ENCODE measurements around the gene LRRC18.

LRRC18 gene

GRCh38 chr10:48946332-48946731 lies 6.7 kb upstream of the LRRC18 start:
- H3K4me1 ChIP-seq (ENCODE audit: control insufficient read depth, insufficient read depth, low read length, unreplicated experiment) = no peaks in the 10 kb centered on the region
- H3K27ac ChIP-seq (ENCODE audit: low read depth, low read length) = no peak overlapping the region
- H3K4me3 ChIP-seq (ENCODE audit: low read depth, low read length) = no peak overlapping the region
- no peaks in the 10 kb centered on the region for H3K79me2 ChIP-seq (ENCODE audit: control insufficient read depth, insufficient read depth, low read length, unreplicated experiment)
- H2AFZ ChIP-seq (ENCODE audit: low read length, unreplicated experiment) = no peak overlapping the region
- peaks cover 62% of the 10 kb centered on the region for H3K27me3 ChIP-seq (ENCODE audit: insufficient read depth, low read length)
- H3K36me3 ChIP-seq (ENCODE audit: insufficient read depth, low read length) = no peaks in the 10 kb centered on the region

GRCh38 chr10:48945441-48946130 lies 5.9 kb upstream of the LRRC18 start:
- no peak overlapping the region for H2AFZ ChIP-seq (ENCODE audit: low read length, unreplicated experiment)
- no peak overlapping the region for H3K27ac ChIP-seq (ENCODE audit: low read depth, low read length)
- no peaks in the 10 kb centered on the region for H3K4me1 ChIP-seq (ENCODE audit: control insufficient read depth, insufficient read depth, low read length, unreplicated experiment)
- no peak overlapping the region for H3K4me3 ChIP-seq (ENCODE audit: low read depth, low read length)
- H3K36me3 ChIP-seq (ENCODE audit: insufficient read depth, low read length) = no peaks in the 10 kb centered on the region
- no peaks in the 10 kb centered on the region for H3K79me2 ChIP-seq (ENCODE audit: control insufficient read depth, insufficient read depth, low read length, unreplicated experiment)
- H3K27me3 ChIP-seq (ENCODE audit: insufficient read depth, low read length) = peaks cover 67% of the 10 kb centered on the region

GRCh38 chr10:48944171-48944570 lies 4.5 kb upstream of the LRRC18 start:
- Histone ChIP-seq H3K27me3 (ENCODE audit: insufficient read depth, low read length) (peaks cover 69% of the 10 kb centered on the region), H3K4me3 (ENCODE audit: low read depth, low read length) (no peak overlapping the region), H3K79me2 (ENCODE audit: control insufficient read depth, insufficient read depth, low read length, unreplicated experiment) (no peaks in the 10 kb centered on the region), H3K36me3 (ENCODE audit: insufficient read depth, low read length) (no peaks in the 10 kb centered on the region), H3K4me1 (ENCODE audit: control insufficient read depth, insufficient read depth, low read length, unreplicated experiment) (no peaks in the 10 kb centered on the region), H3K27ac (ENCODE audit: low read depth, low read length) (no peak overlapping the region), H2AFZ (ENCODE audit: low read length, unreplicated experiment) (no peak overlapping the region)

- no peaks in the 10 kb centered on the region for H3K79me2 ChIP-seq (ENCODE audit: control insufficient read depth, insufficient read depth, low read length, unreplicated experiment)
- H3K36me3 ChIP-seq (ENCODE audit: insufficient read depth, low read length) = no peaks in the 10 kb centered on the region
- peaks cover 67% of the 10 kb centered on the region for H3K27me3 ChIP-seq (ENCODE audit: insufficient read depth, low read length)
- no peak overlapping the region for H3K27ac ChIP-seq (ENCODE audit: low read depth, low read length)
- H3K4me1 ChIP-seq (ENCODE audit: control insufficient read depth, insufficient read depth, low read length, unreplicated experiment) = no peaks in the 10 kb centered on the region
- no peak overlapping the region for H3K4me3 ChIP-seq (ENCODE audit: low read depth, low read length)
- no peak overlapping the region for H2AFZ ChIP-seq (ENCODE audit: low read length, unreplicated experiment)
These were observed 3.5 kb upstream of the LRRC18 start for GRCh38 chr10:48943096-48943495.

- Histone ChIP-seq H3K27ac (ENCODE audit: low read depth, low read length) (no peak overlapping the region), H3K79me2 (ENCODE audit: control insufficient read depth, insufficient read depth, low read length, unreplicated experiment) (no peaks in the 10 kb centered on the region), H3K4me1 (ENCODE audit: control insufficient read depth, insufficient read depth, low read length, unreplicated experiment) (no peaks in the 10 kb centered on the region), H3K36me3 (ENCODE audit: insufficient read depth, low read length) (no peaks in the 10 kb centered on the region), H3K27me3 (ENCODE audit: insufficient read depth, low read length) (peaks cover 66% of the 10 kb centered on the region), H2AFZ (ENCODE audit: low read length, unreplicated experiment) (no peak overlapping the region), H3K4me3 (ENCODE audit: low read depth, low read length) (no peak overlapping the region)
These were observed 1.9 kb upstream of the LRRC18 start for GRCh38 chr10:48941427-48942075.

- H3K27me3 ChIP-seq (ENCODE audit: insufficient read depth, low read length) = peaks cover 60% of the 10 kb centered on the region
- H3K4me1 ChIP-seq (ENCODE audit: control insufficient read depth, insufficient read depth, low read length, unreplicated experiment) = no peaks in the 10 kb centered on the region
- no peak overlapping the region for H3K27ac ChIP-seq (ENCODE audit: low read depth, low read length)
- H3K79me2 ChIP-seq (ENCODE audit: control insufficient read depth, insufficient read depth, low read length, unreplicated experiment) = no peaks in the 10 kb centered on the region
- H3K36me3 ChIP-seq (ENCODE audit: insufficient read depth, low read length) = no peaks in the 10 kb centered on the region
- H2AFZ ChIP-seq (ENCODE audit: low read length, unreplicated experiment) = no peak overlapping the region
- H3K4me3 ChIP-seq (ENCODE audit: low read depth, low read length) = no peak overlapping the region
These were observed 1.3 kb upstream of the LRRC18 start for GRCh38 chr10:48940958-48941357.

GRCh38 chr10:48940372-48940771 lies 732 bp upstream of the LRRC18 start:
- H3K4me3 ChIP-seq (ENCODE audit: low read depth, low read length) = no peak overlapping the region
- no peak overlapping the region for H3K27ac ChIP-seq (ENCODE audit: low read depth, low read length)
- H3K27me3 ChIP-seq (ENCODE audit: insufficient read depth, low read length) = peaks cover 59% of the 10 kb centered on the region
- no peak overlapping the region for H2AFZ ChIP-seq (ENCODE audit: low read length, unreplicated experiment)
- H3K36me3 ChIP-seq (ENCODE audit: insufficient read depth, low read length) = no peaks in the 10 kb centered on the region
- H3K79me2 ChIP-seq (ENCODE audit: control insufficient read depth, insufficient read depth, low read length, unreplicated experiment) = no peaks in the 10 kb centered on the region
- no peaks in the 10 kb centered on the region for H3K4me1 ChIP-seq (ENCODE audit: control insufficient read depth, insufficient read depth, low read length, unreplicated experiment)

- Histone ChIP-seq H3K27ac (ENCODE audit: low read depth, low read length) (no peak overlapping the region), H3K27me3 (ENCODE audit: insufficient read depth, low read length) (peaks cover 62% of the 10 kb centered on the region), H3K36me3 (ENCODE audit: insufficient read depth, low read length) (no peaks in the 10 kb centered on the region), H3K79me2 (ENCODE audit: control insufficient read depth, insufficient read depth, low read length, unreplicated experiment) (no peaks in the 10 kb centered on the region), H2AFZ (ENCODE audit: low read length, unreplicated experiment) (no peak overlapping the region), H3K4me3 (ENCODE audit: low read depth, low read length) (no peak overlapping the region), H3K4me1 (ENCODE audit: control insufficient read depth, insufficient read depth, low read length, unreplicated experiment) (no peaks in the 10 kb centered on the region)
These were observed 577 bp downstream of the LRRC18 start for GRCh38 chr10:48938990-48939536.

- no peaks in the 10 kb centered on the region for H3K36me3 ChIP-seq (ENCODE audit: insufficient read depth, low read length)
- H3K27ac ChIP-seq (ENCODE audit: low read depth, low read length) = no peak overlapping the region
- no peak overlapping the region for H2AFZ ChIP-seq (ENCODE audit: low read length, unreplicated experiment)
- H3K4me1 ChIP-seq (ENCODE audit: control insufficient read depth, insufficient read depth, low read length, unreplicated experiment) = no peaks in the 10 kb centered on the region
- peaks cover 67% of the 10 kb centered on the region for H3K27me3 ChIP-seq (ENCODE audit: insufficient read depth, low read length)
- H3K79me2 ChIP-seq (ENCODE audit: control insufficient read depth, insufficient read depth, low read length, unreplicated experiment) = no peaks in the 10 kb centered on the region
- H3K4me3 ChIP-seq (ENCODE audit: low read depth, low read length) = no peak overlapping the region
These were observed 1.4 kb downstream of the LRRC18 start for GRCh38 chr10:48938281-48938680.

- H2AFZ ChIP-seq (ENCODE audit: low read length, unreplicated experiment) = no peak overlapping the region
- H3K4me1 ChIP-seq (ENCODE audit: control insufficient read depth, insufficient read depth, low read length, unreplicated experiment) = no peaks in the 10 kb centered on the region
- peaks cover 65% of the 10 kb centered on the region for H3K27me3 ChIP-seq (ENCODE audit: insufficient read depth, low read length)
- no peaks in the 10 kb centered on the region for H3K36me3 ChIP-seq (ENCODE audit: insufficient read depth, low read length)
- no peak overlapping the region for H3K27ac ChIP-seq (ENCODE audit: low read depth, low read length)
- no peak overlapping the region for H3K4me3 ChIP-seq (ENCODE audit: low read depth, low read length)
- H3K79me2 ChIP-seq (ENCODE audit: control insufficient read depth, insufficient read depth, low read length, unreplicated experiment) = no peaks in the 10 kb centered on the region
These were observed 1.8 kb downstream of the LRRC18 start for GRCh38 chr10:48937796-48938195.

GRCh38 chr10:48935577-48935976 lies 4.1 kb downstream of the LRRC18 start:
- Histone ChIP-seq H3K79me2 (ENCODE audit: control insufficient read depth, insufficient read depth, low read length, unreplicated experiment) (no peaks in the 10 kb centered on the region), H3K27me3 (ENCODE audit: insufficient read depth, low read length) (peaks cover 51% of the 10 kb centered on the region), H3K4me1 (ENCODE audit: control insufficient read depth, insufficient read depth, low read length, unreplicated experiment) (no peaks in the 10 kb centered on the region), H2AFZ (ENCODE audit: low read length, unreplicated experiment) (no peak overlapping the region), H3K36me3 (ENCODE audit: insufficient read depth, low read length) (no peaks in the 10 kb centered on the region), H3K27ac (ENCODE audit: low read depth, low read length) (no peak overlapping the region), H3K4me3 (ENCODE audit: low read depth, low read length) (no peak overlapping the region)

Data from ACC112 (cell line).